Measurements from ENCODE around the gene FANCE.
"Not testable (repeated sequence)": the region's sequence is repeated elsewhere in the genome, so short reads cannot be mapped to it uniquely, and the experiment has no call there.

The FANCE gene

GRCh38 chr6:35435074-35435837, 16.9 kb upstream of the FANCE start:
- DNase-seq: peak; percentile 18

- DNase-seq: no peak
Measured at GRCh38 chr6:35436071-35436857, 15.9 kb upstream of the FANCE start.

GRCh38 chr6:35438378-35439065, 13.6 kb upstream of the FANCE start:
- DNase-seq: not testable (repeated sequence)

- no peak for DNase-seq
Measured at GRCh38 chr6:35439308-35439707, 12.8 kb upstream of the FANCE start.

GRCh38 chr6:35441205-35441604, 10.9 kb upstream of the FANCE start:
- DNase-seq: no peak

GRCh38 chr6:35441642-35442041, 10.5 kb upstream of the FANCE start:
- DNase-seq: no peak

GRCh38 chr6:35442693-35443092, 9.4 kb upstream of the FANCE start:
- no peak for DNase-seq

- DNase-seq: no peak
Measured at GRCh38 chr6:35443341-35444030, 8.7 kb upstream of the FANCE start.

- no peak for DNase-seq
Measured at GRCh38 chr6:35445691-35446090, 6.4 kb upstream of the FANCE start.

GRCh38 chr6:35448191-35448590, 3.9 kb upstream of the FANCE start:
- DNase-seq: peak; percentile 18

- DNase-seq: peak; percentile 22
Measured at GRCh38 chr6:35449287-35449881, 2.8 kb upstream of the FANCE start.

GRCh38 chr6:35451354-35452182, 570 bp upstream of the FANCE start:
- DNase-seq: no peak

- no peak for DNase-seq
Measured at GRCh38 chr6:35453236-35453635, 1.1 kb downstream of the FANCE start.

- peak; percentile 18 for DNase-seq
Measured at GRCh38 chr6:35454391-35455110, 2.4 kb downstream of the FANCE start.

GRCh38 chr6:35457907-35458306, 5.8 kb downstream of the FANCE start:
- no peak for DNase-seq

GRCh38 chr6:35461270-35461669, 9.1 kb downstream of the FANCE start:
- no peak for DNase-seq

- DNase-seq: no peak
Measured at GRCh38 chr6:35463292-35463691, 11.2 kb downstream of the FANCE start.

- no peak for DNase-seq
Measured at GRCh38 chr6:35465646-35466045, 13.5 kb downstream of the FANCE start.

GRCh38 chr6:35468181-35468979, 16.2 kb downstream of the FANCE start, which contains the start of gene RPL10A:
TSS of gene RPL10A (plus strand) at chr6:35468401. CDS start at chr6:35468435, 34 bp downstream.
- DNase-seq: peak; percentile 91
